DOHH2 (cell line): Measurements from ENCODE around the gene TRAF6.
A peak's percentile ranks its signal among the peaks of the same experiment; 100 is the strongest.

ENCODE experiments used
- H3F3A ChIP-seq: fragments of 200-600 bp; sonication (generic), shearing (Covaris generic); 2 replicates; pipeline ENCODE4 v1.6.0; 2016; ENCODE audit warnings: antibody characterized with exemption, mild to moderate bottlenecking; ENCODE audit not compliant: control insufficient read depth, insufficient read depth
- H3K27ac ChIP-seq: fragments of 200-600 bp; sonication (generic); 2 replicates; pipeline ENCODE4 v1.5.1; 2014; ENCODE audit warnings: low read depth, mild to moderate bottlenecking, low read length, moderate library complexity
- H3K27me3 ChIP-seq: fragments of 200-600 bp; sonication (generic); 2 replicates; pipeline ENCODE4 v1.6.1; 2014; ENCODE audit warnings: mild to moderate bottlenecking, low read length, mixed read lengths; ENCODE audit not compliant: control insufficient read depth
- H3K36me3 ChIP-seq: fragments of 200-600 bp; sonication (generic); 2 replicates; pipeline ENCODE4 v1.6.1; 2014; ENCODE audit warnings: mild to moderate bottlenecking, low read length, moderate library complexity, mixed read lengths; ENCODE audit not compliant: control insufficient read depth
- H3K4me1 ChIP-seq: fragments of 200-600 bp; sonication (generic); 2 replicates; pipeline ENCODE4 v1.6.1; 2014; ENCODE audit warnings: mild to moderate bottlenecking, low read length, mixed read lengths; ENCODE audit not compliant: control insufficient read depth
- H3K4me2 ChIP-seq: fragments of 200-600 bp; sonication (generic); 2 replicates; pipeline ENCODE4 v1.6.0; 2014; ENCODE audit warnings: mild to moderate bottlenecking, low read length, moderate library complexity
- H3K4me3 ChIP-seq: fragments of 200-600 bp; sonication (generic); 2 replicates; pipeline ENCODE4 v1.5.1; 2014; ENCODE audit warnings: mild to moderate bottlenecking, low read length, mixed read lengths
- H3K79me2 ChIP-seq: fragments of 200-600 bp; sonication (generic); 2 replicates; pipeline ENCODE4 v1.6.1; 2014; ENCODE audit warnings: mild to moderate bottlenecking, low read length, mixed read lengths; ENCODE audit not compliant: control insufficient read depth
- H3K9me2 ChIP-seq: fragments of 200-600 bp; sonication (generic); replicated peaks from 2 replicates; pipeline ENCODE4 v1.6.1; 2014; ENCODE audit warnings: mild to moderate bottlenecking, low read length, mixed read lengths; ENCODE audit not compliant: control insufficient read depth
- H3K9me3 ChIP-seq: fragments of 200-600 bp; sonication (generic); 2 replicates; pipeline ENCODE4 v1.6.1; 2014; ENCODE audit warnings: antibody characterized with exemption, low read length, mixed read lengths; ENCODE audit not compliant: control insufficient read depth, insufficient read depth
- H4K20me1 ChIP-seq: fragments of 200-600 bp; sonication (generic); 2 replicates; pipeline ENCODE4 v1.6.0; 2014; ENCODE audit warnings: low read depth, mild to moderate bottlenecking, antibody characterized with exemption, low read length, moderate library complexity; ENCODE audit not compliant: control insufficient read depth, insufficient read depth
- EZH2phosphoT487 ChIP-seq: fragments of 200-600 bp; sonication (generic); IDR thresholded peaks from 2 replicates; pipeline ENCODE4 v1.6.1; 2017; ENCODE audit warnings: borderline replicate concordance, mild to moderate bottlenecking, antibody characterized with exemption, low read length, moderate library complexity, mixed read lengths
- TF ChIP-seq, protein P1 (sequence below): fragments of 200-600 bp; sonication (generic); IDR thresholded peaks from one replicate; pipeline ENCODE4 v1.5.1; 2014; ENCODE audit warnings: antibody characterized with exemption, mild to moderate bottlenecking, low read depth, low read length; ENCODE audit not compliant: poor library complexity, severe bottlenecking

TRAF6 gene

DNA sequence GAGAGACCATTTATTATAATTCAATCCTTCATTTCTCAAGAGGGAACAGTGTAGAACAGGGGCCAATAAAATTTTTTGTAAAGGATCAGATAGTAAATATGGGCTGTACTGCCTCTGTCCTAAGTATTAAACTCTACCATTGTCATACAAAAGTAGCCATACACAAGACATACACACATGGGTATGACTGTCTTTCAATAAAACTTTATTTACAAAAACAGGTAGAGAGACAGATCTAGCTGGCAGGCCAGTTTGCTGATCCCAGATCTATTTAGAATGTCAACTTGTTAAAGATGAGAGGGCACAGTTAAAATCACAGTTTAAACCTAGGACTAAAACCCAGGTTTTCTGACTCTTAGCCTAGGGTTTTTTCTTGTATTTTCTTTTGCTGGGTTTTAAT, 16.7 kb downstream of the TRAF6 start:
- H4K20me1 ChIP-seq: no peaks in the 10 kb centered on the region
- H3K27ac ChIP-seq: no peak overlapping the region
- no peaks in the 10 kb centered on the region for H3K9me3 ChIP-seq
- no peaks in the 10 kb centered on the region for H3K27me3 ChIP-seq
- H3K4me2 ChIP-seq: no peak overlapping the region
- peaks cover 12% of the 10 kb centered on the region for H3K4me1 ChIP-seq
- H3K4me3 ChIP-seq: no peak overlapping the region
- 0 out of 2 replicates have a peak, but pooled peaks cover 5% of the 10 kb centered on the region for H3F3A ChIP-seq
- no peaks in the 10 kb centered on the region for H3K79me2 ChIP-seq
- H3K36me3 ChIP-seq: peaks cover 54% of the 10 kb centered on the region
- TF ChIP-seq, protein P1, sequence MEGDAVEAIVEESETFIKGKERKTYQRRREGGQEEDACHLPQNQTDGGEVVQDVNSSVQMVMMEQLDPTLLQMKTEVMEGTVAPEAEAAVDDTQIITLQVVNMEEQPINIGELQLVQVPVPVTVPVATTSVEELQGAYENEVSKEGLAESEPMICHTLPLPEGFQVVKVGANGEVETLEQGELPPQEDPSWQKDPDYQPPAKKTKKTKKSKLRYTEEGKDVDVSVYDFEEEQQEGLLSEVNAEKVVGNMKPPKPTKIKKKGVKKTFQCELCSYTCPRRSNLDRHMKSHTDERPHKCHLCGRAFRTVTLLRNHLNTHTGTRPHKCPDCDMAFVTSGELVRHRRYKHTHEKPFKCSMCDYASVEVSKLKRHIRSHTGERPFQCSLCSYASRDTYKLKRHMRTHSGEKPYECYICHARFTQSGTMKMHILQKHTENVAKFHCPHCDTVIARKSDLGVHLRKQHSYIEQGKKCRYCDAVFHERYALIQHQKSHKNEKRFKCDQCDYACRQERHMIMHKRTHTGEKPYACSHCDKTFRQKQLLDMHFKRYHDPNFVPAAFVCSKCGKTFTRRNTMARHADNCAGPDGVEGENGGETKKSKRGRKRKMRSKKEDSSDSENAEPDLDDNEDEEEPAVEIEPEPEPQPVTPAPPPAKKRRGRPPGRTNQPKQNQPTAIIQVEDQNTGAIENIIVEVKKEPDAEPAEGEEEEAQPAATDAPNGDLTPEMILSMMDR: no peak
- TF ChIP-seq EZH2phosphoT487: no peak
- H3K9me2 ChIP-seq: no peaks in the 10 kb centered on the region

DNA sequence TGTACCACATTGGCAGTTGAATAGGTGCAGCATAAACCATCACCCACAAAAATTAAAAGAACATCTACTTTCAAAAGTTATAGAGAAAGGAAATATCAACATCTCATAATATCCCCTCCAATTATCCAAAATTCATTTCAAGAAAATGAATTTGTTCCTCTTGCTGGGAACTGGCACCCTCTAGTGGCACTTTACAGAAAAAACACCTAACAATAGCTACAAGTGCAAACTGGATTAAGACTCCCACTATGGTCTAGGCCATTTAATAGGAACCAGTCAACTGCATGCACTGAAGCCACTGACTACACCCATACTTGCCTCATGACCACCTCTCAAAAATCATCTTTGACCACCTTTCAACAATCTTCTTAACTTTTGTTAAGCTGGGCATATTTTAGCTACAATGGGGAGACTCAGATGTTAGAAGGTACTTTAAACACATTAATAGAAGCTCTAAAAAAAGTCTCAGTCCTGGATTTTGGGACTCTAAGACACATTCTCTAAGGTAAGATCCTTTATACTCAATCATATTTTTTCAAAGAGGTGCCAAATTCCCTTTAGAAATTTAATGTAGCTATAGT, 17.3 kb downstream of the TRAF6 start:
- no peak overlapping the region for H3K4me2 ChIP-seq
- H3K9me3 ChIP-seq: no peaks in the 10 kb centered on the region
- no peaks in the 10 kb centered on the region for H3K27me3 ChIP-seq
- peaks cover 17% of the 10 kb centered on the region for H3K4me1 ChIP-seq
- 0 out of 2 replicates have a peak, but pooled peaks cover 5% of the 10 kb centered on the region for H3F3A ChIP-seq
- H3K4me3 ChIP-seq: no peak overlapping the region
- H3K27ac ChIP-seq: no peak overlapping the region
- no peaks in the 10 kb centered on the region for H3K9me2 ChIP-seq
- TF ChIP-seq, protein P1: peak; percentile 88
- TF ChIP-seq EZH2phosphoT487: no peak
- no peaks in the 10 kb centered on the region for H3K79me2 ChIP-seq
- no peaks in the 10 kb centered on the region for H4K20me1 ChIP-seq
- peaks cover 51% of the 10 kb centered on the region for H3K36me3 ChIP-seq

DNA sequence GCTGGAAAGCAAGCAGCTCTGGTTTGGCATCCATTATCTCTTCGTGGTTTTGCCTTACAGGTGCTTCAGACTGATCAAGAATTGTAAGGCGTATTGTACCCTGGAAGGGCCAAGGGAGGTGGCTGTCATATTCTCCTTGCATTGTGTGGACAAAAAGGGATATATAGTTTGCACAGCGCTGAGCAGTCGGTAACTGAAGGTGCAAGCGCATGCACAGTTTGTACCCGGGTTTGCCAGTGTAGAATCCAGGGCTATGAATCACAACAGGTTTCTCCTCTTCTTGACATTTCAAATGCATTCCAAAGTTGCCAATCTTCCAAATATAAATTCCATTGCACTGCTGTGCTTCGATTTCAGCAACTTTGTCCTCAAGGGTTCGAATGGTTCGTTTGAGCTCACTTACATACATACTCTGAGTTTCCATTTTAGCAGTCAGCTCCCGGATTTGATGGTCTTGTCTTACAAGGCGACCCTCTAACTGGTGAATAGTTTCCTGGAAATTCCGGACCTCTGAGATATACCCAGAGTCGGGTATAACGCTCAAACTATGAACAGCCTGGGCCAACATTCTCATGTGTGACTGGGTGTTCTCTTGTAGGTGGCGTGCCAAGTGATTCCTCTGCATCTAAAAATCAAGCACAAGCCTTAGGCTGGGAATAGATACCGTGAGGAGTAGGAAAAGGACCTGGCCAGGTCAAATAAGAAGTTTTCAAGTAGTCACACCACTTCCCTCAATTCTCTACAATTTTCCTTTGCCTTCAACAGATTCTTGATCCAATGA, 19.9 kb downstream of the TRAF6 start:
- no peaks in the 10 kb centered on the region for H3K9me2 ChIP-seq
- H3K36me3 ChIP-seq: peaks cover 67% of the 10 kb centered on the region
- no peak overlapping the region for H3K27ac ChIP-seq
- H4K20me1 ChIP-seq: no peaks in the 10 kb centered on the region
- H3K4me2 ChIP-seq: no peak overlapping the region
- no peaks in the 10 kb centered on the region for H3K9me3 ChIP-seq
- no peak overlapping the region for H3K4me3 ChIP-seq
- peaks cover 27% of the 10 kb centered on the region for H3K4me1 ChIP-seq
- no peaks in the 10 kb centered on the region for H3K27me3 ChIP-seq
- peaks cover 8% of the 10 kb centered on the region; the same call in 1 of the 2 replicates for H3F3A ChIP-seq
- H3K79me2 ChIP-seq: no peaks in the 10 kb centered on the region; the same call in 1 of the 2 replicates
- TF ChIP-seq, protein P1: no peak
- no peak for TF ChIP-seq EZH2phosphoT487
